ENCODE measurements around the gene MYPN.
"Not testable (repeated sequence)": the region's sequence is repeated elsewhere in the genome, so short reads cannot be mapped to it uniquely, and the experiment has no call there.

Gene MYPN

DNA sequence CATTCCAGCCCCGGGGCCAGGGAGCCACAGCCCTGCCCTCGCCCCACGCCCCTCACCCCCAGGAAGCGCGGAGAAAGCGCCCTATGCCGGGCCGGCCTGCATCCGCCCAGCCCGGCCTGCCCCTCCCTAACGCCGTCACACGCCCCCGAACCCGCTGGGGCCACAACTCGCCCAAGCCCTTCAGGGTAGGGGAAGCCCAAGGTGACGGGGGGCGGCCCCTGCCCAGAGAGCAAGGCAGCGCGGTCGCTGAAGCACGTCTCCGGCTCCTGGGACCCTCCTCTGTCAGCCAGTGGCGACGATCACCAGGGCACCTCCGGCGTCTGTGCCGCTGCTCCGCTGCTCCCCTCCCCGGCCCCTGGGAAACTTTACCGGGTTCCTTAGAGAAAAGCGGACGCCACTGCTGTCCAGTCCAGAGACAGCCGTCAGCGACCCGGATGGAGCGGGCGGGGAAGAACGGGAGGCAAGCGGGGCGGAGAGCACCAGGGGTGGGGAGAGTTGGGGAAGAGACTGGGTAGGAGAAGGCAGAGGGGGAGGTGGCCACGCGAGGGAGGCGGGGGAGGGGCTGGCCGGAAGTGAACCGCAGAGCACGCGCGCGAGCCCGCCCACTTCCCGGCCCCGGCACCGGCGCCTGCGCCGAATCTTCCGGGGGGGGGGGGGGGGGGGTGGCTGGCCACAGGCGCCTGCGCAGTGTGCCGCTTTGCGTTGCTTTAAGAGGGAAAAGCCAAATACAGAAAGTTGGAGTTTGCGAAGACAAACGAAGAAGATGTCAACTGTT lies 34.3 kb upstream of the MYPN start, which contains the start of gene HERC4:
TSS of gene HERC4 (minus strand) at position 509 of the 775 bp plus-strand sequence. CDS start 2,175 bp downstream, outside the sequence.
- TF ChIP-seq, protein P1, sequence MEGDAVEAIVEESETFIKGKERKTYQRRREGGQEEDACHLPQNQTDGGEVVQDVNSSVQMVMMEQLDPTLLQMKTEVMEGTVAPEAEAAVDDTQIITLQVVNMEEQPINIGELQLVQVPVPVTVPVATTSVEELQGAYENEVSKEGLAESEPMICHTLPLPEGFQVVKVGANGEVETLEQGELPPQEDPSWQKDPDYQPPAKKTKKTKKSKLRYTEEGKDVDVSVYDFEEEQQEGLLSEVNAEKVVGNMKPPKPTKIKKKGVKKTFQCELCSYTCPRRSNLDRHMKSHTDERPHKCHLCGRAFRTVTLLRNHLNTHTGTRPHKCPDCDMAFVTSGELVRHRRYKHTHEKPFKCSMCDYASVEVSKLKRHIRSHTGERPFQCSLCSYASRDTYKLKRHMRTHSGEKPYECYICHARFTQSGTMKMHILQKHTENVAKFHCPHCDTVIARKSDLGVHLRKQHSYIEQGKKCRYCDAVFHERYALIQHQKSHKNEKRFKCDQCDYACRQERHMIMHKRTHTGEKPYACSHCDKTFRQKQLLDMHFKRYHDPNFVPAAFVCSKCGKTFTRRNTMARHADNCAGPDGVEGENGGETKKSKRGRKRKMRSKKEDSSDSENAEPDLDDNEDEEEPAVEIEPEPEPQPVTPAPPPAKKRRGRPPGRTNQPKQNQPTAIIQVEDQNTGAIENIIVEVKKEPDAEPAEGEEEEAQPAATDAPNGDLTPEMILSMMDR (IDR thresholded peaks at IDR 0.05; ENCODE audit: low read depth, low read length): no peak
- peak within 1 kb of the TSS; percentile 91 for H3K4me3 ChIP-seq (ENCODE audit: low read depth, low read length)
- H3K36me3 ChIP-seq: peaks cover 3% of the 10 kb centered on the region; the same call in 1 of the 2 replicates
- H3K4me1 ChIP-seq: peaks cover 5% of the 10 kb centered on the region; the same call in 1 of the 2 replicates
- DNase-seq: peak; percentile 95
- H3K27me3 ChIP-seq: no peaks in the 10 kb centered on the region
- H3K9me3 ChIP-seq: no peaks in the 10 kb centered on the region

DNA sequence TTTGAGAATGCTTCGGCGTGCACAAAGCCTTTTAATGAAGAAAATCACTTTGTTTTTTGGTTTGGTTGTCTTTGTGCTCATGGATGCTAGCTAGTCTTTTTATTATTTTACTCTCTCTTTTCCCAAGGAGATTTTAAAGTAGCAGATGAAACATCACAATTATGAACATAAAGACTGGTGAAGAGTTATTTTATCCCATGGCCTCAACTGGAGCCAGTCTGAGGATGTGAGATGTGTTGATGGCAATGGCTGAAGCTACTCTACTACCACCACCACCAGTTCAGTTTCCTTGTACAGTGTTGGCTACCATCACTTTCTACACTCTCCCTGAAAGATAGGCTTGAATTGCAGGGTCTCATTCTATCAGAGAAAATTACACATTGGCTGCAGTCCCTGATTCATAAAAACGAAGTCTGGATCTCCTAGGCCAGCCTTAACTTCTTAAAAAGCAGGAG lies 33.7 kb upstream of the MYPN start:
- Histone ChIP-seq H3K9me3 (no peaks in the 10 kb centered on the region), H3K4me1 (peaks cover 5% of the 10 kb centered on the region; the same call in 1 of the 2 replicates), H3K27me3 (no peaks in the 10 kb centered on the region), H3K4me3 (ENCODE audit: low read depth, low read length) (peak overlapping the region; percentile 36), H3K36me3 (no peaks in the 10 kb centered on the region)
- TF ChIP-seq, protein P1 (IDR thresholded peaks at IDR 0.05; ENCODE audit: low read depth, low read length): no peak
- no peak for DNase-seq

DNA sequence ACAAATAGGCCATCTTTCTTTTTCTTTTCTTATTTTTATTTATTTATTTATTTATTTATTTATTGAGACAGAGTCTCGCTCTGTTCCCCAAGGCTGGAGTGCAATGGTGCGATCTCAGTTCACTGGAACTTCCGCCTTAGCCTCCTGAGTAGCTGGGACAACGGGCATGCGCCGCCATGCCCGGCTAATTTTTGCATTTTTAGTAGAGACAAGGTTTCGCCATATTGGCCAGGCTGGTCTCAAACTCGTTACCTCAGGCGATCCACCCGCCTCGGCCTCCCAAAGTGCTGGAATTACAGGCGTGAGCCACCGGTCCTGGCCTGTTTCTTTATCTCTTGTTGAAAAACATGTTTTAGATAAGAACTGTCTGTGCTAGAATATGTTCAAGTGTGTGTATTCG lies 33.2 kb upstream of the MYPN start:
- not testable (repeated sequence) for H3K36me3 ChIP-seq; H3K4me3 ChIP-seq (ENCODE audit: low read depth, low read length); H3K27me3 ChIP-seq

DNA sequence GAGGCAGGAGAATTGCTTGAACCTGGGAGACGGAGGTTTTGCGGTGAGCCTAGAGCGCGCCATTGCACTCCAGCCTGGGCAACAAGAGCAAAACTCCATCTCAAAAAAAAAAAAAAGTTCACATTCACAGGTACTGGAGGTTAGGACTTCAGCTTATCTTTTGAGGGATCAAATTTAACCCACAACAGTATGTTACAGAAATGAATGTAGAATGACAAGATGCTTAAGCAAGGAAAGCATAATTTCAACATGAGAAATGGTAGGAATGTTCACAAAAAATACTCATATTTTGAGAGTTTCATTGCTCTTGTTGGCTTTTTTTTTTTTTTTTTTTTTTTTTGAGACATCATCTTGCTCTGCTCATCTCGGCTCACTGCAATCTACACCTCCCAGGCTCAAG lies 32.3 kb upstream of the MYPN start:
- Histone ChIP-seq H3K4me3 (ENCODE audit: low read depth, low read length) (no peak overlapping the region), H3K36me3 (no peaks in the 10 kb centered on the region), H3K27me3 (no peaks in the 10 kb centered on the region), H3K4me1 (peaks cover 5% of the 10 kb centered on the region; the same call in 1 of the 2 replicates), H3K9me3 (no peaks in the 10 kb centered on the region)
- DNase-seq: no peak
- TF ChIP-seq, protein P1 (IDR thresholded peaks at IDR 0.05; ENCODE audit: low read depth, low read length): no peak

More for the DNA sequence above, 33.2 kb upstream of the MYPN start:
- not testable (repeated sequence) for H3K4me1 ChIP-seq, DNase-seq, H3K9me3 ChIP-seq

DNA sequence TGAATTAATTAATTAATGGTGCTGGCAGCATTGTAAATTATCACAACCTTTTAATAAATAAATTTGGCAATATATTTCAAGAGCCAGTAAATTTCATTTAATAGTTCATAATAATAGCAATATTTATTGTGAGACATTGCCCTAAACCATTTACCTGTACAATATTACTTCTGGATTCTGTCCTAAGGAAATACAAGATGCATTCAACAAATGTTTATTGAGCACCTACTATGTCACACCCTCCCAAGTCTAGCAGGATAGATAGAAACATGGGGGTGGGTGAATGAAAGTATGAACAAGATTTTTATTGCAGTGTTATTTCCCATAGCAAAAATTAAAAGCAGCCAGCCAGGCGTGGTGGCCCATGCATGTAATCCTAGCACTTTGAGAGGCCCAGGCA lies 29.9 kb upstream of the MYPN start:
- TF ChIP-seq, protein P1 (IDR thresholded peaks at IDR 0.05; ENCODE audit: low read depth, low read length): no peak
- H3K4me1 ChIP-seq: peaks cover 7% of the 10 kb centered on the region
- H3K9me3 ChIP-seq: no peaks in the 10 kb centered on the region
- no peaks in the 10 kb centered on the region for H3K27me3 ChIP-seq
- DNase-seq: no peak
- H3K36me3 ChIP-seq: no peaks in the 10 kb centered on the region
- H3K4me3 ChIP-seq (ENCODE audit: low read depth, low read length): no peak overlapping the region

GRCh38 chr10:68080853-68081431 lies 28.3 kb upstream of the MYPN start:
- peaks cover 3% of the 10 kb centered on the region for H3K4me1 ChIP-seq
- H3K9me3 ChIP-seq: no peaks in the 10 kb centered on the region
- TF ChIP-seq, protein P1 (IDR thresholded peaks at IDR 0.05; ENCODE audit: low read depth, low read length): no peak

More at GRCh38 chr10:68080853-68081431, 28.3 kb upstream of the MYPN start:
- DNase-seq: no peak
- Histone ChIP-seq H3K36me3 (no peaks in the 10 kb centered on the region), H3K4me3 (ENCODE audit: low read depth, low read length) (no peak overlapping the region), H3K27me3 (no peaks in the 10 kb centered on the region)
